HepG2 (cell line): ENCODE results near the gene NHERF2. TPM values are rescaled to one million over a fixed set of nuclear protein-coding genes. Genes with fewer than 3 reads are reported as not detected.
A peak's percentile ranks its signal among the peaks of the same experiment; 100 is the strongest.

Experiments
- ATAC-seq: fragments of 200-7000 bp; cut with Tn5 transposase; 3 replicates; pipeline ENCODE4 v1.9.1; 2020; ENCODE audit warnings: mild to moderate bottlenecking, moderate library complexity
- BruUV-seq: library from RNA; stranded (reverse); fragments of 400-500 nt; replicated peaks from 2 replicates; lab custom pipeline; 2021; lab: Mats Ljungman, UMichigan
- CTCF ChIA-PET: fragments of 300-600 bp; formaldehyde crosslinking; extraction: SDS; loops from one replicate; lab custom pipeline; 2021; ENCODE audit warnings: low total read pairs, inconsistent platforms, low intra/inter-chr PET ratio; lab: Yijun Ruan, JAX
- POLR2A ChIA-PET: fragments of 350-600 bp; sonication (Branson Sonifier 250); formaldehyde crosslinking; loops from one replicate; lab custom pipeline; 2020; ENCODE audit warnings: antibody characterized with exemption, inconsistent platforms; lab: Yijun Ruan, JAX
- DNase-seq: peaks from one replicate; pipeline ENCODE4 v3.0.0-alpha.2; 2015; ENCODE audit warnings: low spot score
- FAIRE-seq: peaks from 3 replicates; lab custom pipeline; 2011; peaks lifted over from hg19 to GRCh38; lab: Jason Lieb, UNC
- H2AFZ ChIP-seq: one replicate; pipeline ENCODE4 v1.6.1; 2011; ENCODE audit warnings: low read length, inconsistent platforms
- H3K27ac ChIP-seq: fragments of 300-600 bp; 3 replicates; pipeline ENCODE4 v1.8.0; 2011; ENCODE audit warnings: mixed run types, mild to moderate bottlenecking, mixed read lengths, low read length, inconsistent platforms; ENCODE audit not compliant: insufficient read depth; ENCODE audit errors: extremely low read length
- H3K27me3 ChIP-seq, 2 experiments: fragments of 200-600 bp in 1 of 2; 2 replicates in 1 of 2; 3 replicates in 1 of 2; pipeline versions ENCODE4 v1.6.0 to v1.8.0; 2011; ENCODE audit warnings: low read length in 2 of 2, mild to moderate bottlenecking in 2 of 2, moderate library complexity in 2 of 2, inconsistent platforms in 1 of 2; ENCODE audit not compliant: insufficient read depth in 2 of 2, control insufficient read depth in 1 of 2
- H3K36me3 ChIP-seq, 2 experiments: fragments of 200-600 bp in 1 of 2; replicated peaks in 1 of 2; 2 replicates in 1 of 2; 3 replicates in 1 of 2; pipeline versions ENCODE4 v1.5.1 to v1.8.0; 2011; ENCODE audit warnings: low read length in 2 of 2, inconsistent platforms in 1 of 2; ENCODE audit not compliant: insufficient read depth in 2 of 2, control insufficient read depth in 1 of 2
- H3K4me1 ChIP-seq: 2 replicates; pipeline ENCODE4 v1.5.1; 2012; ENCODE audit warnings: low read length, inconsistent platforms; ENCODE audit not compliant: insufficient read depth
- H3K4me2 ChIP-seq: 2 replicates; pipeline ENCODE4 v1.6.0; 2011; ENCODE audit warnings: low read depth, low read length, inconsistent platforms
- H3K4me3 ChIP-seq, 3 experiments: fragments of 200-600 bp in 1 of 3; sonication (generic), shearing (Covaris generic) in 1 of 3; replicated peaks in 1 of 3; 2 replicates each; pipeline ENCODE4 v1.5.1; 2011 to 2016; ENCODE audit warnings: low read length in 3 of 3, inconsistent platforms in 2 of 3, low read depth in 2 of 3, mild to moderate bottlenecking in 2 of 3, control low read depth in 1 of 3, mixed read lengths in 1 of 3; ENCODE audit not compliant: insufficient read depth in 1 of 3
- H3K79me2 ChIP-seq: one replicate; pipeline ENCODE4 v1.6.1; 2011; ENCODE audit warnings: low read length, inconsistent platforms; ENCODE audit not compliant: insufficient read depth
- H3K9ac ChIP-seq: 2 replicates; pipeline ENCODE4 v1.6.0; 2011; ENCODE audit warnings: mild to moderate bottlenecking, low read depth, low read length, inconsistent platforms; ENCODE audit not compliant: insufficient read depth
- H3K9me3 ChIP-seq: 2 replicates; pipeline ENCODE4 v1.5.1; 2012; ENCODE audit warnings: mild to moderate bottlenecking, low read length
- H4K20me1 ChIP-seq: 2 replicates; pipeline ENCODE4 v1.6.0; 2011; ENCODE audit warnings: inconsistent platforms, mild to moderate bottlenecking, low read length, moderate library complexity; ENCODE audit not compliant: insufficient read depth
- ATF7 ChIP-seq, 2 experiments: fragments of 450-650 bp in 1 of 2; sonication (generic) in 1 of 2; formaldehyde crosslinking in 1 of 2; IDR thresholded peaks; 2 replicates each; pipeline versions ENCODE4 v1.4.0 to v1.6.1; 2016 to 2020; ENCODE audit warnings: antibody characterized with exemption in 1 of 2, mild to moderate bottlenecking in 1 of 2, missing genetic modification reagents in 1 of 2
- CCDC6 ChIP-seq: sonication (generic); formaldehyde crosslinking; IDR thresholded peaks from 2 replicates; pipeline ENCODE4 v1.8.1; 2022; ENCODE audit warnings: mild to moderate bottlenecking, missing genetic modification reagents, moderate library complexity
- CSRNP1 ChIP-seq: sonication (generic); formaldehyde crosslinking; IDR thresholded peaks from 2 replicates; pipeline ENCODE4 v1.8.1; 2023; ENCODE audit warnings: mild to moderate bottlenecking, missing genetic modification reagents
- MEF2D ChIP-seq: sonication (generic); formaldehyde crosslinking; IDR thresholded peaks from 2 replicates; pipeline ENCODE4 v1.5.1; 2020; ENCODE audit warnings: mild to moderate bottlenecking, missing genetic modification reagents
- PCBP1 ChIP-seq: fragments of 200-400 bp; formaldehyde crosslinking; IDR thresholded peaks from 2 replicates; pipeline ENCODE4 v1.6.1; 2017; ENCODE audit warnings: mild to moderate bottlenecking, low read depth, low read length, borderline replicate concordance
- RBFOX2 ChIP-seq: fragments of 200-400 bp; formaldehyde crosslinking; IDR thresholded peaks from 2 replicates; pipeline ENCODE4 v1.6.1; 2017; ENCODE audit warnings: low read depth, mild to moderate bottlenecking, low read length
- ZNF367 ChIP-seq: sonication (generic); formaldehyde crosslinking; IDR thresholded peaks from 2 replicates; pipeline ENCODE4 v1.4.0; 2020; ENCODE audit warnings: missing genetic modification reagents, borderline replicate concordance
- WGBS: methylation state at CpG from one replicate; pipeline ENCODE4 v1.1.6; 2017; ENCODE audit warnings: low lambda C conversion rate; 5-methylcytosine and 5-hydroxymethylcytosine counted together
- in situ Hi-C: cut with HindIII; loops from 2 replicates; pipeline ENCODE4 v1.10.0; 2017; ENCODE audit warnings: low pct_unique_long_range_greater_than_20kb; ENCODE audit not compliant: extremely low pct_ligation_motif_present
- intact Hi-C: fragments of 100-400 bp; cut with micrococcal nuclease; formaldehyde crosslinking; loops from one replicate; pipeline ENCODE4 v1.10.0; 2022; ENCODE audit not compliant: unreplicated experiment
- polyA plus RNA-seq, 8 experiments: library from polyadenylated mRNA; depleted of rRNA in 3 of 8; stranded (reverse) in 7 of 8; unstranded in 1 of 8; fragments of >200 nt; fragmentation: Illumina TruSeq in 4 of 8; extraction: Trizol in 4 of 8; gene quantifications; 2 replicates each; pipeline versions ENCODE4 v1.2.1 to v1.2.3, GENCODE V29; 2011 to 2016; ENCODE audit warnings: low read depth in 4 of 8, missing spikeins in 1 of 8, mixed read lengths in 1 of 8; ENCODE audit not compliant: insufficient read depth in 1 of 8
- total RNA-seq, 5 experiments: library from RNA; depleted of rRNA; stranded (reverse); fragments of >200 nt; fragmentation: Illumina TruSeq; extraction: Trizol; gene quantifications; 2 replicates each; pipeline ENCODE4 v1.2.3, GENCODE V29; 2016; ENCODE audit warnings: low read depth in 1 of 5

NHERF2 gene
- total and polyA plus RNA-seq, 2 of the 13 experiments (the other 11 are each of a cell fraction or from before 2014, with no cell fraction given) = 23.7 to 39.3 TPM

GRCh38 chr16:2086106-2086742 lies 59.5 kb downstream of the NHERF2 start:
- no peaks in the 10 kb centered on the region for H3K27me3 ChIP-seq
- TF ChIP-seq CCDC6 (CRISPR knock-in tag) = no peak
- 0 out of 2 replicates have a peak, but pooled peaks have one; percentile 4 for TF ChIP-seq RBFOX2
- TF ChIP-seq ZNF367 (CRISPR knock-in tag) = no peak
- no peak for TF ChIP-seq PCBP1
- no peak for TF ChIP-seq CSRNP1 (CRISPR knock-in tag)
- TF ChIP-seq ATF7 (IDR thresholded peaks at IDR 0.05) = peak; percentile 72
- no peak for TF ChIP-seq ATF7 (CRISPR knock-in tag; IDR thresholded peaks at IDR 0.05)
- no peak for TF ChIP-seq MEF2D (CRISPR knock-in tag)
- TF ChIP-seq, all 625 proteins: peak for 2
- FAIRE-seq (no peak), ATAC-seq (no peak), DNase-seq (no peak)
- Histone ChIP-seq H3K27ac (no peak overlapping the region), H3K79me2 (no peaks in the 10 kb centered on the region), H3K36me3 (peaks cover 18 to 27% of the 10 kb centered on the region in 2 experiments; a peak in 3 of 5 replicates), H3K4me3 (no peak overlapping the region), H3K4me1 (no peaks in the 10 kb centered on the region), H3K9ac (no peak overlapping the region), H3K9me3 (no peaks in the 10 kb centered on the region), H4K20me1 (no peaks in the 10 kb centered on the region), H2AFZ (no peak overlapping the region), H3K4me2 (no peak overlapping the region)
- ChIA-PET CTCF (no interaction called here), POLR2A (no interaction called here)
- intact Hi-C loops = no loop called here
- in situ Hi-C loops = loop anchor here (5.0 to 10.0 kb wide), 2 partner anchors 59 to 64 kb away; partner anchors contain the start of gene RAB26
- BruUV-seq = no TSS peak
- 98% methylated on average over 11 of the region's 27 CpGs for WGBS
